VCaP (cell line): ENCODE results near the gene RUFY2.

ENCODE experiments used
- H3K27ac ChIP-seq: fragments of 450-650 bp; 2 replicates; pipeline ENCODE4 v1.5.1; 2017
- TF ChIP-seq, protein P1 (sequence below): fragments of 450-650 bp; conservative IDR thresholded peaks from 2 replicates; pipeline ENCODE4 v1.5.1; 2017; ENCODE audit warnings: mild to moderate bottlenecking, moderate library complexity

The RUFY2 gene

DNA sequence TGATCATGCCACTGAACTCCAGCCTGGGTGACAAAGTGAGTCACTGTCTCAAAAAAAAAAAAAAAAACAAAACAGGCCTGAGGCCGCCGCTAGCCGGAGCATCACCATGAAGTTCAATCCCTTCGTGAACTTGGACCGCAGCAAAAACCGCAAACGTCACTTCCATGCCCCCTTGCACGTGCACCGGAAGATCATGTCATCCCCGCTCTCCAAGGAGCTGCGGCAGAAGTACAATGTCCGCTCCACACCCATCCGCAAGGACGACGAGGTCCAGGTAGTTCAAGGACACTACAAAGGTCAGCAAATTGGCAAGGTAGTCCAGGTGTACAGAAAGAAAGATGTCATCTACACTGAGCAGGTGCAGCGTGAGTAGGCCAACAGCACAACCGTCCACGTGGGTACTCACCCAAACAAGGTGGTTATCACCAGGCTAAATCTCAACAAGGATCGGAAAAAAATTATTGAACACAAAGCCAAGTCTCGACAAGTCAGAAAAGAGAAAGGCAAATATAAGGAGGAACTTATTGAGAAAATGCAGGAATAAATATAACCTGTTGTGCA lies 17.5 kb upstream of the RUFY2 start:
- TF ChIP-seq, protein P1, sequence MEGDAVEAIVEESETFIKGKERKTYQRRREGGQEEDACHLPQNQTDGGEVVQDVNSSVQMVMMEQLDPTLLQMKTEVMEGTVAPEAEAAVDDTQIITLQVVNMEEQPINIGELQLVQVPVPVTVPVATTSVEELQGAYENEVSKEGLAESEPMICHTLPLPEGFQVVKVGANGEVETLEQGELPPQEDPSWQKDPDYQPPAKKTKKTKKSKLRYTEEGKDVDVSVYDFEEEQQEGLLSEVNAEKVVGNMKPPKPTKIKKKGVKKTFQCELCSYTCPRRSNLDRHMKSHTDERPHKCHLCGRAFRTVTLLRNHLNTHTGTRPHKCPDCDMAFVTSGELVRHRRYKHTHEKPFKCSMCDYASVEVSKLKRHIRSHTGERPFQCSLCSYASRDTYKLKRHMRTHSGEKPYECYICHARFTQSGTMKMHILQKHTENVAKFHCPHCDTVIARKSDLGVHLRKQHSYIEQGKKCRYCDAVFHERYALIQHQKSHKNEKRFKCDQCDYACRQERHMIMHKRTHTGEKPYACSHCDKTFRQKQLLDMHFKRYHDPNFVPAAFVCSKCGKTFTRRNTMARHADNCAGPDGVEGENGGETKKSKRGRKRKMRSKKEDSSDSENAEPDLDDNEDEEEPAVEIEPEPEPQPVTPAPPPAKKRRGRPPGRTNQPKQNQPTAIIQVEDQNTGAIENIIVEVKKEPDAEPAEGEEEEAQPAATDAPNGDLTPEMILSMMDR: no peak
- H3K27ac ChIP-seq: no peak overlapping the region

DNA sequence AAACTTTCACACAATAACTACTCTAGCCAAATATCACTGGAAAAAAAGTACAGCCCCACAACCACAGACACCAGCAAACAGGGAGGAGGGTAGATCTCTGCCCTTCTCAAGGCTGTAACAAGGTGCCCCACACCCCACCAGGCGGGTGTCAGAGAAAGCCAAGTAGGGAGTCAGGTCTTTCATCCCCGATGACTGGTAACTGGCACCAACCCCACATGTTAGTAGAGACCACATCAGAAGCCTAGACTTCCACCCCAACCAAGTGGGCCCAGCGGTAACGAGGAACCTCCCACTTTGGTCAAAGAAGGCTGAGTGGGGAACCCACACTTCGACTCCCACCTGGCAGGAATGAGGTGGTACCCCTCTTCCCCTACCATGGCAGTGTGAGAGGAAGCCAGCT lies 16.4 kb upstream of the RUFY2 start:
- H3K27ac ChIP-seq: peak overlapping the region; percentile 63
- TF ChIP-seq, protein P1: no peak

DNA sequence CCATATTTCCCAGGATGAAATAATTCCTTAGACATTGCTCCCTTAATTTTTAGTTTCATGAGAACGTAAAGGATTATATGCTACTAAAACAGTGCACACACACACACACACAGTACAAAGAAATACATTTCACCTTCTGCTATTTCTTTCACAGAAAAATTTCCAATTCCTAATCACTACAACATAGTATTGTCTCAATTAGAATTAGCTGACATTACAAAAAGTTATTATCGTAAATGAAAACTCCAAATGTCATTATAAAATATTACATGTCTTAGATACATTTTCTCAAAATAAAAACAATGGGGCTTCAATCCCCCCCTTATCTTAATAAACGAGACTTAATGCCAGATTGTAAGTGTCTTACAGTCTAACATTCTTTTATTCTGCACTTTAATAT lies 12.3 kb upstream of the RUFY2 start:
- no peak overlapping the region for H3K27ac ChIP-seq
- TF ChIP-seq, protein P1: no peak

DNA sequence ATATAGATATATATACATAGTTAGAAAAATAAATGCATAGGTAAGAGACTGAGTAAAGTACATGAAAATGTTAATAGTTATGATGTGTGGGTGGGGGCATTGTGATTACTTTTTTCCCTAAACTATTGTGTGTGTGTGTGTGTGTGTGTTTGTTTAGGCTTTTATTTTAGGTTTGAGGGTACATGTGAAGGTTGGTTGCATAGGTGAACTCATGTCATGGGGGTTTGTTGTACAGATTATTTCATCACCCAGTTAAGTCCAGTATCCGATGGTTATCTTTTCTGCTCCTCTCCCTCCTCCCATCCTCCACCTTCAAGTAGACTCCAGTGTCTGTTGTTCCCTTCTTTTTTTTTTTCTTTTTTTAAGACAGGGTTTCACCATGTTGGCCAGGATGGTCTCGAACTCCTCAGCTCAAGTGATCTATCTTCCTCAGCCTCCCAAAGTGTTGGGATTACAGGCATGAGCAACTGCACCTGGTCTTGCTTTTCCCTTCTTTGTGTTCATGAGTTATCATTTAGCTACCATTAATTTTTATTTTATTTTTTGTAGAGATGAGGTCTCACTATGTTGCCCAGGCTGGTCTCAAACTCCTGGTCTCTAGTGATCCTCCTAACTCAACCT lies 1.9 kb upstream of the RUFY2 start:
- TF ChIP-seq, protein P1: no peak
- no peak overlapping the region for H3K27ac ChIP-seq

DNA sequence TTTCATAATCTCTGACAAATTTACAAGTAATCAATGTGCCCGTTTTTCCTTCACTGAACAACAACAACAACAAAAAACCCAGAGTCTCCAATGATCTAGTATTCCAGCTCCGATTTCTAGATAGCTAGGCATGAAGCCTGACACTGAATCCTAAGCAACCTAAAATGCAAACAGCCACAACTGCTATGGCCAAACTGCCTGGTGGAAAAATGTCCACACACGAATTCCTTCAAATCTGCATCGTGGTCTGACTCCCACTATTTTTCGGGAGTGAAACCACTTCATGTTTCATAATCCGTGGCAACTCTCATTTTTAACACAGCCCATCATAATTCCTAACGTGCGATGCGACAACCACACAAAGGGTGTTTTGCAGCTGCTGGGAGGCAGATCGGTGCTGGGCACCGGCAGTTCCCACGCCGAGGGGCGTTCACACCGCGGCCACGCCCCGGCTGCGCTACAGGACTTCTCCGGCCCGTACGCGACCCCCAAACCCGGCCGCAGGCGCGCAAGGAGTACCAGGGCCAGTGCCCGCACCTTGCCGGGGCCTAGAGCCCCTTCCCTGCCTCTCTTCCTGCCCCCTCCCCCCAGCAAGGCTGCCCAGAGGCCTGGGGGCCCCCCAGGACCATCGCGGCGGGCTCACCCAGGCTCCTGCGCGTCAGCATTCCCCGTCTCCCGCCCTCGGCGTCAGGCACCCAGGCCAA lies 814 bp downstream of the RUFY2 start:
- TF ChIP-seq, protein P1: no peak
- H3K27ac ChIP-seq: peak overlapping the region; percentile 93

DNA sequence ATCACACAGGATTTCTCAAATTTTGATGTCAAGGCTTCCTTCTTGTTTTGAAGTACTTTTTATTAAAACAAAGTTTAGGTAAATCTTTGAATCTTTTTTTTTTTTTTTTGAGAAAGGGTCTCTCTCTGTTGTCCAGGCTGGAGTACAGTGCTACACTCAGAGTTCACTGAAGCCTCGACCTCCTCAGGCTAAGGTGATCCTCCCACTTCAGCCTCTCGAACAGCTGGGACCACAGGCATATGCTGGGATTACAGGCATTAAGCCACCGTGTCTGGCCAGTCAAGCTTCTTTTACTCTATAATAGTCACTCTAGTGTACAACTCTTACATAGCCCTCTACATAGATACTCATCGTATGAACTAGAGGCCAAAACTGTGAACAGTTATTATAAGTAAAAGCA lies 3.4 kb downstream of the RUFY2 start:
- TF ChIP-seq, protein P1: no peak
- no peak overlapping the region for H3K27ac ChIP-seq

GRCh38 chr10:68402276-68402675 lies 4.8 kb downstream of the RUFY2 start:
- TF ChIP-seq, protein P1: no peak
- no peak overlapping the region for H3K27ac ChIP-seq
